Panc1 (cell line): ENCODE measurements around the gene TSKU. TPM values are rescaled to one million over a fixed set of nuclear protein-coding genes. Genes with fewer than 3 reads are reported as not detected.

Experiments
- ATAC-seq: fragments of 200-7000 bp; cut with Tn5 transposase; 2 replicates; pipeline ENCODE4 v1.9.1; 2020; ENCODE audit warnings: mild to moderate bottlenecking, moderate library complexity
- BruUV-seq: library from RNA; stranded (reverse); fragments of 400-500 nt; replicated peaks from 2 replicates; lab custom pipeline; 2021; lab: Mats Ljungman, UMichigan
- CTCF ChIA-PET: fragments of 300-600 bp; sonication (Branson Sonifier 250); formaldehyde crosslinking; loops from one replicate; lab custom pipeline; 2022; ENCODE audit warnings: antibody characterized with exemption; lab: Charles Lee
- POLR2A ChIA-PET: fragments of 300-600 bp; sonication (Branson Sonifier 250); formaldehyde crosslinking; loops from one replicate; lab custom pipeline; 2022; ENCODE audit warnings: antibody characterized with exemption; lab: Charles Lee
- DNase-seq: peaks from one replicate; pipeline ENCODE4 v3.0.0-alpha.2; 2010; ENCODE audit warnings: low read depth, low spot score
- H3K27ac ChIP-seq: 2 replicates; pipeline ENCODE4 v1.5.1; 2011; ENCODE audit warnings: mild to moderate bottlenecking, low read length, inconsistent platforms
- H3K27me3 ChIP-seq: fragments of 200-500 bp; sonication (Bioruptor generic); 2 replicates; pipeline ENCODE4 v1.6.0; 2014; ENCODE audit warnings: low read length, inconsistent platforms; ENCODE audit not compliant: control insufficient read depth, insufficient read depth
- H3K36me3 ChIP-seq: fragments of 200-500 bp; sonication (Bioruptor generic); 2 replicates; pipeline ENCODE4 v1.5.1; 2014; ENCODE audit warnings: inconsistent platforms, mild to moderate bottlenecking, low read length, moderate library complexity; ENCODE audit not compliant: control insufficient read depth, insufficient read depth
- H3K4me1 ChIP-seq: 2 replicates; pipeline ENCODE4 v1.5.1; 2011; ENCODE audit warnings: inconsistent platforms, mild to moderate bottlenecking, low read length, moderate library complexity; ENCODE audit not compliant: control insufficient read depth, insufficient read depth
- H3K4me3 ChIP-seq, 2 experiments: 2 replicates each; pipeline ENCODE4 v1.5.1; 2011 to 2012; ENCODE audit warnings: low read depth in 2 of 2, low read length in 2 of 2, mild to moderate bottlenecking in 2 of 2, inconsistent platforms in 1 of 2, moderate library complexity in 1 of 2
- H3K9me3 ChIP-seq: fragments of 200-500 bp; sonication (Bioruptor generic); 2 replicates; pipeline ENCODE4 v1.5.1; 2014; ENCODE audit warnings: low read depth, mild to moderate bottlenecking, inconsistent platforms, low read length, moderate library complexity; ENCODE audit not compliant: control insufficient read depth, insufficient read depth
- POLR2AphosphoS5 ChIP-seq: IDR thresholded peaks from 2 replicates; pipeline ENCODE4 v1.6.1; 2012; ENCODE audit warnings: mild to moderate bottlenecking, low read depth, low read length, moderate library complexity
- SIN3A ChIP-seq: IDR thresholded peaks from 2 replicates; pipeline ENCODE4 v1.6.1; 2012; ENCODE audit warnings: low read depth, mild to moderate bottlenecking, low read length, moderate library complexity, borderline replicate concordance; ENCODE audit not compliant: insufficient read depth
- TCF7L2 ChIP-seq: IDR thresholded peaks from 2 replicates; pipeline ENCODE4 v1.6.1; 2011; ENCODE audit warnings: mild to moderate bottlenecking, low read depth, low read length, inconsistent platforms
- in situ Hi-C: cut with HindIII; loops from 2 replicates; pipeline ENCODE4 v1.10.0; 2016; ENCODE audit warnings: low sequenced_read_pairs, low pct_unique_long_range_greater_than_20kb
- intact Hi-C: fragments of 100-400 bp; cut with micrococcal nuclease; formaldehyde crosslinking; loops from one replicate; pipeline ENCODE4 v1.10.0; 2022; ENCODE audit not compliant: unreplicated experiment
- total RNA-seq: library from RNA; stranded (reverse); gene quantifications from one replicate; pipeline ENCODE4 v1.2.1, GENCODE V29; 2021; ENCODE audit not compliant: unreplicated experiment
- TF ChIP-seq, protein P1 (sequence below), 2 experiments: IDR thresholded peaks; 2 replicates each; pipeline ENCODE4 v1.6.1; 2011 to 2012; ENCODE audit warnings: low read depth in 2 of 2, control low read depth in 1 of 2, low read length in 1 of 2, mild to moderate bottlenecking in 1 of 2, moderate library complexity in 1 of 2; ENCODE audit not compliant: insufficient read depth in 1 of 2
- TF ChIP-seq, protein P2 (sequence below): fragments of 450-650 bp; IDR thresholded peaks from 2 replicates; pipeline ENCODE4 v1.5.1; 2017; ENCODE audit warnings: mild to moderate bottlenecking

The TSKU gene
- total RNA-seq, 1 experiment from 2014 or later = 31.4 TPM

DNA sequence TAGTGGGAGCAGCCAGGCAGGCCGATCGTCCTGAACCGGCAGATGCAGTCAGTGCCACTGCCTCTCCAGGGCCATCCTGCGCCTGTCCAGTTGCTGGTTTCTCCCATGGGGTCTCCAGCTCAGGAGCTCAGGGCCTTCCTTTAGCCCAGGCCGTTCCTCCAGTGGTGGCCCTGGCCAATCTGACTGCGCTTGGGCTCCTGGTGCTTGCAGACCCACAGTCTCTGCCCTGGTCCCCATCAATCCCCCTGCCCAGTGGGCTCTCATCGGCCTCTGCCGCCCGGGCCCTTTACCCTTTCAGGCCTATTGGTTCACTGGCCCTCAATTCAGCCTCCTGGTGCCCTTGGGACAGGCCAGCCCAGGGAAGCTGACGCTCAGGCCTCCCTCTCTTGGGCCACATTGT, 29.2 kb upstream of the TSKU start:
- TF ChIP-seq, protein P1, sequence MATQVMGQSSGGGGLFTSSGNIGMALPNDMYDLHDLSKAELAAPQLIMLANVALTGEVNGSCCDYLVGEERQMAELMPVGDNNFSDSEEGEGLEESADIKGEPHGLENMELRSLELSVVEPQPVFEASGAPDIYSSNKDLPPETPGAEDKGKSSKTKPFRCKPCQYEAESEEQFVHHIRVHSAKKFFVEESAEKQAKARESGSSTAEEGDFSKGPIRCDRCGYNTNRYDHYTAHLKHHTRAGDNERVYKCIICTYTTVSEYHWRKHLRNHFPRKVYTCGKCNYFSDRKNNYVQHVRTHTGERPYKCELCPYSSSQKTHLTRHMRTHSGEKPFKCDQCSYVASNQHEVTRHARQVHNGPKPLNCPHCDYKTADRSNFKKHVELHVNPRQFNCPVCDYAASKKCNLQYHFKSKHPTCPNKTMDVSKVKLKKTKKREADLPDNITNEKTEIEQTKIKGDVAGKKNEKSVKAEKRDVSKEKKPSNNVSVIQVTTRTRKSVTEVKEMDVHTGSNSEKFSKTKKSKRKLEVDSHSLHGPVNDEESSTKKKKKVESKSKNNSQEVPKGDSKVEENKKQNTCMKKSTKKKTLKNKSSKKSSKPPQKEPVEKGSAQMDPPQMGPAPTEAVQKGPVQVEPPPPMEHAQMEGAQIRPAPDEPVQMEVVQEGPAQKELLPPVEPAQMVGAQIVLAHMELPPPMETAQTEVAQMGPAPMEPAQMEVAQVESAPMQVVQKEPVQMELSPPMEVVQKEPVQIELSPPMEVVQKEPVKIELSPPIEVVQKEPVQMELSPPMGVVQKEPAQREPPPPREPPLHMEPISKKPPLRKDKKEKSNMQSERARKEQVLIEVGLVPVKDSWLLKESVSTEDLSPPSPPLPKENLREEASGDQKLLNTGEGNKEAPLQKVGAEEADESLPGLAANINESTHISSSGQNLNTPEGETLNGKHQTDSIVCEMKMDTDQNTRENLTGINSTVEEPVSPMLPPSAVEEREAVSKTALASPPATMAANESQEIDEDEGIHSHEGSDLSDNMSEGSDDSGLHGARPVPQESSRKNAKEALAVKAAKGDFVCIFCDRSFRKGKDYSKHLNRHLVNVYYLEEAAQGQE (IDR thresholded peaks at IDR 0.05; ENCODE audit: insufficient read depth in 1 of 2, low read depth in 2 of 2, low read length in 1 of 2) = no peak
- no peak for TF ChIP-seq SIN3A
- TF ChIP-seq TCF7L2 = no peak
- TF ChIP-seq, protein P2, sequence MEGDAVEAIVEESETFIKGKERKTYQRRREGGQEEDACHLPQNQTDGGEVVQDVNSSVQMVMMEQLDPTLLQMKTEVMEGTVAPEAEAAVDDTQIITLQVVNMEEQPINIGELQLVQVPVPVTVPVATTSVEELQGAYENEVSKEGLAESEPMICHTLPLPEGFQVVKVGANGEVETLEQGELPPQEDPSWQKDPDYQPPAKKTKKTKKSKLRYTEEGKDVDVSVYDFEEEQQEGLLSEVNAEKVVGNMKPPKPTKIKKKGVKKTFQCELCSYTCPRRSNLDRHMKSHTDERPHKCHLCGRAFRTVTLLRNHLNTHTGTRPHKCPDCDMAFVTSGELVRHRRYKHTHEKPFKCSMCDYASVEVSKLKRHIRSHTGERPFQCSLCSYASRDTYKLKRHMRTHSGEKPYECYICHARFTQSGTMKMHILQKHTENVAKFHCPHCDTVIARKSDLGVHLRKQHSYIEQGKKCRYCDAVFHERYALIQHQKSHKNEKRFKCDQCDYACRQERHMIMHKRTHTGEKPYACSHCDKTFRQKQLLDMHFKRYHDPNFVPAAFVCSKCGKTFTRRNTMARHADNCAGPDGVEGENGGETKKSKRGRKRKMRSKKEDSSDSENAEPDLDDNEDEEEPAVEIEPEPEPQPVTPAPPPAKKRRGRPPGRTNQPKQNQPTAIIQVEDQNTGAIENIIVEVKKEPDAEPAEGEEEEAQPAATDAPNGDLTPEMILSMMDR = no peak
- no peak for TF ChIP-seq POLR2AphosphoS5
- ATAC-seq (no peak), DNase-seq (no peak)
- H3K4me1 ChIP-seq = no peaks in the 10 kb centered on the region
- no peaks in the 10 kb centered on the region for H3K9me3 ChIP-seq
- ChIA-PET CTCF (no interaction called here), POLR2A (no interaction called here)
- intact Hi-C loops (no loop called here), in situ Hi-C loops (no loop called here)
- no peak overlapping the region for H3K27ac ChIP-seq
- H3K36me3 ChIP-seq = no peaks in the 10 kb centered on the region
- no peaks in the 10 kb centered on the region for H3K27me3 ChIP-seq
- no peak overlapping the region for H3K4me3 ChIP-seq
- no TSS peak for BruUV-seq

DNA sequence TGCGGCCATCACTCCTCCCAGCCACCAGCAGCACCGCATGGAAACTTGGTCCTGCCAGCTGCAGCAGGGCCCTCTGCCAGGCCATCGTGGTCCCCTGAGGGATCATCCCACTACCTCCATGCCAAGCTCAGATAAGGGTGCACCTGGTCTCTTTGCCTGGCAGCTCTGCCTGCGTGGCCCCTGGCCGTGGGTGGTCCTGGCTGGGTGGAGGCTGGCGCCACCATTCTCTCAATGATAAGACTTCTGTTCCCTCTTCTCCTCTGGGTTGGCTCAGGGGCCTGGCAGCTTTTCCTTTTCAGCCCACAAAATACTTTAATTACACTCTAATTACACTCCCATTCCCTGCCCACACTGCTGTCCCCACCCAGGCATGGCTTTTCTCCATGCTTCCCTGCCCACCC, 26.8 kb upstream of the TSKU start:
- intact Hi-C loops (no loop called here), in situ Hi-C loops (no loop called here)
- ChIA-PET CTCF (interaction anchor here (0.6 kb wide), 1 partner anchor 43 kb away, joined by 4 read pairs; no protein-coding TSS in a partner anchor), POLR2A (no interaction called here)
- TF ChIP-seq, protein P1 (IDR thresholded peaks at IDR 0.05; ENCODE audit: insufficient read depth in 1 of 2, low read depth in 2 of 2, low read length in 1 of 2) = no peak
- no peak for TF ChIP-seq POLR2AphosphoS5
- TF ChIP-seq TCF7L2 = no peak
- TF ChIP-seq, protein P2 = no peak
- Histone ChIP-seq H3K4me3 (no peak overlapping the region), H3K9me3 (no peaks in the 10 kb centered on the region), H3K27ac (no peak overlapping the region), H3K4me1 (no peaks in the 10 kb centered on the region), H3K27me3 (no peaks in the 10 kb centered on the region), H3K36me3 (no peaks in the 10 kb centered on the region)
- no peak for ATAC-seq
- DNase-seq = no peak
- no TSS peak for BruUV-seq
